GM12891 (cell line): ENCODE measurements around the gene FZD2.

ENCODE experiments used
- PAX5 ChIP-seq: IDR thresholded peaks from 2 replicates; pipeline ENCODE4 v1.6.1; 2011; ENCODE audit warnings: low read length, moderate library complexity, mild to moderate bottlenecking; ENCODE audit not compliant: insufficient read depth, severe bottlenecking
- POLR2A ChIP-seq: IDR thresholded peaks from 2 replicates; pipeline ENCODE4 v1.6.1; 2011; ENCODE audit warnings: low read depth, low read length, control low read depth
- POLR2AphosphoS5 ChIP-seq: IDR thresholded peaks from 2 replicates; pipeline ENCODE4 v1.6.1; 2011; ENCODE audit warnings: low read depth, low read length, control low read depth
- SPI1 ChIP-seq: IDR thresholded peaks from 2 replicates; pipeline ENCODE4 v1.6.1; 2011; ENCODE audit warnings: low read depth, low read length, control low read depth
- TAF1 ChIP-seq: IDR thresholded peaks from 2 replicates; pipeline ENCODE4 v1.6.1; 2011; ENCODE audit warnings: low read depth, low read length, control low read depth

DNA sequence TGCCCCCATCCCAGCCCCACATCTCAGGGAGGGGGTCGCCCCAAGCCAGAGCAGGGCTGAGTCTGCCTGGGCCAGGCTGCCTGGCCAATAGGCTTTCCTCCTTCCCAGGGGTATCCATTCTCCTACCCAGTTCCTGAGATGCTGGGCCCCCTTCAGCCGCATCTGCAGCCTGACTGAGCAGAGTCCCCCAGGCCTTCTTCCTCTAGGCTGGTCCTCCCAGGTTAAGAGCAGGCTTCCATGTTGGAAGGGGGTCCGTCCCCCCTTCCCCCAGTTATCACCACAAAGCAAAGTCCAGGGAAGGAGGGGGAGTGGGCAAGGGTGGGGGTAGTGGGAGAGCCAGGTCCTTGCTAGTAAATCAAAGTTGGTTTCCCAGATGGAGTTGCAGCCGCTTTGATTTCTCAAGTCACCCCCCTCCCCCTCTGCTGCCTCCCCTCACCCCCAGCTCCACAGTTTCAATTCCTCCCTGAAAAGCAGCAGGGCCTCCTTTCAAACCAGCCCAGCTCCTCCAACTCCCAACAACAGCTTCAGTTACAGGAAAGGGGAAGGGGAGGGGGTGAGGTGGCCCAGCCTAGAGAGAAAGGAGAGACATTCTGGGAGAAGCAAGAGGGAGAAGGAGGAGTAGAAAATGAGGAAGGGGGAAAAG is 9.5 kb upstream of the FZD2 start:
- no peak for TF ChIP-seq TAF1
- no peak for TF ChIP-seq PAX5
- no peak for TF ChIP-seq POLR2A
- TF ChIP-seq POLR2AphosphoS5 = no peak
- TF ChIP-seq SPI1 = peak; percentile 40; the same call in 1 of the 2 replicates
